Superior temporal gyrus (tissue), 1 donor: ENCODE results near the gene GCNT2.
A peak's percentile ranks its signal among the peaks of the same experiment; 100 is the strongest.
"Not testable (repeated sequence)": the region's sequence is repeated elsewhere in the genome, so short reads cannot be mapped to it uniquely, and the experiment has no call there.

Experiments used
- DNase-seq: peaks from one replicate; pipeline ENCODE4 v3.0.0-alpha.2; 2016; ENCODE audit errors: extremely low spot score

GCNT2 gene

DNA sequence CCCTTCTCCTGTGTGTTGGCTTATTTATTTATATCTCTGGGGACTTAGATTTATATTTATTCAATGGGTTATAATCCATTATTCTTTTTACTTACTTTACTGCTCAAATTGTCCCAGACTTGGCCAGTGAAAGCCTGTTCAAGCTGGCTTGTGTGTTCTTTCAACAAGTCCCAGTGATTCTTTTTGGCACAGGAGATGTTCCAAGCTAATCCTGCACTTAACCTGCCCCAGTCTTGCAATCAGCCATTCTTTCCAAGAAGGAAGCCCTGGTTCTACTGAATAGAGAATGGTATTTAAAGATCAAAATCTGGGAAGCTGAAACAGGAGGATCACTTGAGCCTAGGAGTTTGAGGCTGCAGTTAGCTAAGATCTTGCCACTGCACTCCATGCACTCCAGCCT lies 26.7 kb downstream of the GCNT2 start:
- no peak for DNase-seq

GRCh38 chr6:10550764-10551163 lies 29.6 kb downstream of the GCNT2 start:
- DNase-seq, result no peak

GRCh38 chr6:10552270-10552810 lies 31.2 kb downstream of the GCNT2 start:
- no peak for DNase-seq

DNA sequence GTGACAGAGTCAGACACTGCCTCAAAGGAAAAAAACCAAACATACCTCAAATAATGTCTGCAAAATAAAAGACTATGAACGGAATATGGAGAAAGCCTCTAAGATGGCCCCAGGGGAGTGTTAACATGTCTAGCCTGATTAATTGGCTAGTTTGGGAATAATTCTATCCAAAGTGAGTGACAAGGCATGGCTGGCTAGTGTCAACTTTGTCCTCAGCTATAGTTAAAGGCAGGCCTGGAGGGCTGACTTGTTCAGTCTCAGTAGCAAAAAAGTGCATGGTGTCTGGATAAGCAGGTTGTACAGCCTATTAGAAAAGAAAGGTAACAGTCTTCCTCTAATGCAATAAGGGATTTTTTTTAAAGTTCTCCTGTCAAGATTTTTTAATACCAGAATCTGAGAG lies 32.7 kb downstream of the GCNT2 start:
- DNase-seq, result no peak

DNA sequence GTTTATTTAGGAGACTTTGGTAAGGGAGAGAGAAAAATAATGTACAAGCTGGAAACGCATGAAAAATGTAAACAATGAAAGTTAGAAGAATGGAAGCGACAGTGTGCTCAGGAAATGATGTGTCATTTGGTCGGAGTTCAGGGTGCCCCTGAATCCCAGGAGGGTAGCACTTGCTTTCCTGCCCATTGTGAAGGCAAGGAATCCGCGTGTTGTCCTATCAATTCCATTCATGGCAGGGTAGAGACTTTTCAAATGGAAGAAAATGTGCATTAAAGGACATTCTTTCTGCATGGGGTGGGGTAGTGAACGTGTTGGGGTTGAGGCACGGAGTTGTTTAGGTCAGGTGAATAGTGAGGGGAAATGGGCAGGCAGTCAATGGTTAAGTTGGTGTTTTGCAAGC lies 33.7 kb downstream of the GCNT2 start:
- no peak for DNase-seq

- DNase-seq, result peak; percentile 63
These were observed 34.6 kb downstream of the GCNT2 start for GRCh38 chr6:10555625-10556309.

GRCh38 chr6:10556589-10556988 lies 35.4 kb downstream of the GCNT2 start:
- DNase-seq, result no peak

- DNase-seq, result no peak
These were observed 35.8 kb downstream of the GCNT2 start for GRCh38 chr6:10556992-10557391.

- no peak for DNase-seq
These were observed 36.8 kb downstream of the GCNT2 start for GRCh38 chr6:10557913-10558312.

DNA sequence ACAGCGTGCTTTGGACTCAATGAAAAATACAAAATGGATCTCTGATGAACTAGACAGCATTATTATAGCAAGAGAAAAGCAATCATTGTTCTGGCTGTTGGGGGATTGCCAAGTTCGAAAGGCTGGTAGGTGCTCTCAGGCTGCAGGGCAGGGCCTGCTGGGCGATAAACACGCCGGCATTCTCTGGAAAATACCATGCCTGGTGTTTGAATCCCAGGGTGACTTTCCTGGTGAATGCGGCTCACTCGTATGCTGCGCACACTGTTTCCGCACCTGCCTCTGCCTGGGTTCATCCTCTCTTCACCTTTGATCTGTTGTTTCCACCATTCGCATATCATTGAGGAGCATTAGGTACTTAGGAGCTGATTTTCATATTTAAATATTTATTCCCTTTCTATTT lies 37.4 kb downstream of the GCNT2 start:
- peak; percentile 58 for DNase-seq

- no peak for DNase-seq
These were observed 38.5 kb downstream of the GCNT2 start for GRCh38 chr6:10559522-10560152.

DNA sequence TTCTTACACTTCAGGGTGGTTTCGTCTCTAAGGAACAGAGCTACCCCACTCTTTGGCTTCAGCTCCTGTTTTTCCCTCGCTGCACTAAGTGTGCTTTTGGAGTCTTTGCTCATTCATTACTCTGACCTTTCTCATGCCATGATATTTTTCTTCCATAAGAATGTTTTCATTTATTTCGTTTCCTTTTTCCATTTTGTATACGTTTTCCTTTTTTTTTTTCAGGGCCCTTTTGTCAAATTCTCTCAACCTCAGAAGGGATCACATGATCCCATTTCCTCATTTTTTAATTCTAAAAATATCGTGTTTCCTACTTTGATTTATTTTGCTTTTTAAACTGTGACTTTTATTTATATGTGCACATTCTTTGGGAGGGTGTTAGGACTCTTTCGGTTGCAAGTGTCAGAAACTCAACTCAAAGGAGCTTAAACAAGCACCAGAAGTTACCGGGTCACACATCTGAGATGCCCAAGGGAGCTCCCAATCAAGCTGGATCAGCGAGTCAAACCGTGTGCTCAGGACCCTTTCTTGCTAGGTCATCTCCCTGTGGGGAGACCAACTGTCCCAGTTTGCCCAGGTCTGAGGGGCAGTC lies 40.6 kb downstream of the GCNT2 start:
- DNase-seq, result no peak

GRCh38 chr6:10564975-10565673 lies 44.0 kb downstream of the GCNT2 start:
- DNase-seq, result no peak

DNA sequence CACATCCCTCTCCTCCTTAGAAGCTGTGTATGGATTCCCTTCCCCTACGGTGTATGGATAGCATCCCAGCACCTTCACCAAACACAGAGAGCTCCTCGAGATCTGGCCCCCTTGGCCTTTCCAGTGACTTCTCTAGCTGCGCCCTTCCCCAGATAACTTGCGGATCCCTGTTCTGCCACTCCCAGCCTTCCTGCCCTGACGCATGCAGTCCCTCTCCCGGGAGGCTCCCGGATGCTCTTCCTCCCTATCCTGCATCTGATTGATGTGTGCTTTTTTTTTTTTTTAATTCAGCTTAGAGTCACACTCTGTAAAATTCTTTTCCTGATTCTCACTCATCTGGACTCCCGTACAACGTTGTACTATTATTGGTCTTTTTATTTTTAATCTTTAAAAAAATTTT lies 44.8 kb downstream of the GCNT2 start:
- no peak for DNase-seq

DNA sequence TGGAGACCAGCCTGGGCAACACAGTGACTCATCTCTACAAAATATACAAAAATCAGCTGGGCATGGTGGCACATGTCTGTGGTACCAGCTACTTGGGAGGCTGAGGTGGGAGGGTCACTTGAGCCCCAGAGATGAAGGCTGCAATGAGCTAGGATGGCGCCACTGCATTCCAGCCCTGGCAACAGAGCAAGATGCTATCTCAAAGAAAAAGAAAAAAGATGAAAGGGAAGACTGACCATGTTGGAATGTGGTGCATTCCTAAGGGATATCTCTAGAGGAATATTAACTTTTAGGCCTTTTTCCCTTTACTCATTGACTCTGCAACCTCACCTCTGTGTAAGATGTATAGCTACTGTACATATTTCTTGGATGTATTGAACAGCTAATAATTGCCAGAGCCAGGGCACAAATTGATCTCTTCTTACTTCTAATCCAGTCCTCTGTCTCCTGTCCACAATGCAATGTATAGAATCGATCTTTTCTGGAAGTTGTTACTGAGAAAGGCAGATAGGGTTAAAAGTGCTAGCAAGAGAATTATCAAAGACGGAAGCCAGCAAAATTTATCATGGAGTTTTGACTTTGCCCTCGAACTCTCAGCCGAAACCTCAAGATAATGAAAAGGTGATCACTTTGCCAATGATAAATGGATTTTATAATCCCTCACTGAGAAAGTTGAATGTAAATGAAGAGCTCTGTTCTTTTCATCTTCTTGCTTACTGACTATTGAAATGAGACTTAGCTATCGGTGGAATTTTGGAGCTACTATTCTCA lies 46.3 kb downstream of the GCNT2 start:
- no peak for DNase-seq

- DNase-seq, result no peak
These were observed 48.4 kb downstream of the GCNT2 start for GRCh38 chr6:10569392-10570127.

DNA sequence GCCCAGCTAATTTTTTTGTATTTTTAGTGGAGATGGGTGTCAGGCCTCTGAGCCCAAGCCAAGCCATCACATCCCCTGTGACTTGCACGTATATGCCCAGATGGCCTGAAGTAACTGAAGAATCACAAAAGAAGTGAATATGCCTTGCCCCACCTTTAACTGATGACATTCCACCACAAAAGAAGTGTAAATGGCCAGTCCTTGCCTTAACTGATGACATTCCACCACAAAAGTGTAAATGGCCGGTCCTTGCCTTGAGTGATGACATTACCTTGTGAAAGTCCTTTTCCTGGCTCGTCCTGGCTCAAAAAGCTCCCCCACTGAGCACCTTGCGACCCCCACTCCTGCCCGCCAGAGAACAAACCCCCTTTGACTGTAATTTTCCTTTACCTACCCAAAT lies 54.4 kb downstream of the GCNT2 start:
- not testable (repeated sequence) for DNase-seq

DNA sequence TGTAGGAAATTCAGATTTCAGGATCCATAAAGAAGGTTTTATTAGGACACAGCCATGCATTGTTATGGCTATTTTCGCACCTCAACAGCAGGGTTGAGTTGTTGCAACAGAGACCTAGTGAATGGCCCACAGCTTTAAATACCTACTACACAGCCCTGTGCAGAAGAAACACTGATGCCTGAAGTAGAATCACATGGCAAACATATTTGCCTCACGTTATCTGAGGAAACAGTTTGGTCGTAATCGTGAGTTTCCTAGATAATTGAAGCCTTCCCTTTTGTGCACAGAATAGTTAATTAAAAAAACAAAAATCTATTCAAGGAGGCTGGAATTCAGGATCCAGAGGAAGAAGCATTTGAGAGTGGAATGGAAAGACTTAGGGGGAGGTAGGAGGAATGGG lies 55.1 kb downstream of the GCNT2 start:
- no peak for DNase-seq

- no peak for DNase-seq
These were observed 56.0 kb downstream of the GCNT2 start for GRCh38 chr6:10577112-10577511.

- no peak for DNase-seq
These were observed 57.6 kb downstream of the GCNT2 start for GRCh38 chr6:10578723-10579122.

DNA sequence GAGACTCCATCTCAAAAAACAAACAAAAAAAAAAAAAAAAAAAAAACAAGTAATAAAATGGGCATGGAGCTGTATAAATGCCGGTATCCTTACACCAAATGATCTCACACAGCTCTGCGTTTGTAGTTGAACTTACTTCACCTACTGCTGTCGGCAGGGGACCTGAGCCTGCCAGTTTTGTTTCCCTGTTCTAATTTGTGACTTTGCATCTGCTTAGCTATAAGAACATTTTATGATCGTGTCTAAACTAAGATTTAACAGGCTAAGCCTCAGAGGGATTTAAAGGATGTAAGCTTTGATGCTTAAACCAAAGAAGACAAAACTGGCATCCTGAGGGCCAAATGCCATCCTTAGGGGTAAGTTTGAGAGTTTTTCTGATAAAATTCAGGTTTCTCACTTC lies 58.7 kb downstream of the GCNT2 start:
- DNase-seq, result no peak
